Endothelial cell of umbilical vein (primary cell): ENCODE measurements around the gene TRERF1. TPM values are rescaled to one million over a fixed set of nuclear protein-coding genes. Genes with fewer than 3 reads are reported as not detected.

Source experiments
- BruUV-seq: library from RNA; stranded (reverse); fragments of 400-500 nt; replicated peaks from 2 replicates; lab custom pipeline; 2021; lab: Mats Ljungman, UMichigan
- CTCF ChIA-PET: fragments of 300-600, 350-600 bp; sonication (Branson Sonifier 250); formaldehyde crosslinking; loops from one replicate; lab custom pipeline; 2021; ENCODE audit warnings: antibody characterized with exemption, inconsistent platforms; lab: Charles Lee
- POLR2A ChIA-PET: fragments of 300-600, 350-600 bp; sonication (Branson Sonifier 250); formaldehyde crosslinking; loops from one replicate; lab custom pipeline; 2021; ENCODE audit warnings: antibody characterized with exemption, inconsistent platforms; lab: Charles Lee
- DNase-seq: peaks from one replicate; pipeline ENCODE4 v3.0.0-alpha.2; 2011; ENCODE audit warnings: low read depth, low spot score
- FAIRE-seq: peaks from 2 replicates; lab custom pipeline; 2011; peaks lifted over from hg19 to GRCh38; lab: Jason Lieb, UNC
- H2AFZ ChIP-seq: 2 replicates; pipeline ENCODE4 v1.6.0; 2012; ENCODE audit warnings: low read depth, low read length, control low read depth, inconsistent platforms
- H3K27ac ChIP-seq: 2 replicates; pipeline ENCODE4 v1.5.1; 2011; ENCODE audit warnings: low read depth, mild to moderate bottlenecking, control low read depth, low read length, moderate library complexity; ENCODE audit not compliant: insufficient read depth
- H3K27me3 ChIP-seq, 2 experiments: 2 replicates each; pipeline versions ENCODE4 v1.6.0 to v1.6.1; 2011; ENCODE audit warnings: low read length in 2 of 2, mixed read lengths in 1 of 2; ENCODE audit not compliant: control insufficient read depth in 2 of 2, insufficient read depth in 2 of 2
- H3K36me3 ChIP-seq, 2 experiments: 2 replicates in 1 of 2; 3 replicates in 1 of 2; pipeline ENCODE4 v1.5.1; 2011; ENCODE audit warnings: low read length in 2 of 2, mild to moderate bottlenecking in 1 of 2, moderate library complexity in 1 of 2; ENCODE audit not compliant: control insufficient read depth in 2 of 2, insufficient read depth in 2 of 2; ENCODE audit errors: extremely low read depth in 1 of 2
- H3K4me1 ChIP-seq: 3 replicates; pipeline ENCODE4 v1.5.1; 2011; ENCODE audit warnings: mild to moderate bottlenecking, low read length; ENCODE audit not compliant: control insufficient read depth, insufficient read depth; ENCODE audit errors: extremely low read depth
- H3K4me2 ChIP-seq: 2 replicates; pipeline ENCODE4 v1.6.1; 2011; ENCODE audit warnings: low read length, control low read depth, mixed read lengths; ENCODE audit not compliant: insufficient read depth
- H3K4me3 ChIP-seq, 3 experiments: fragments of 200-600 bp in 1 of 3; sonication (generic), shearing (Covaris generic) in 1 of 3; replicated peaks in 1 of 3; 2 replicates each; pipeline ENCODE4 v1.5.1; 2011 to 2016; ENCODE audit warnings: control low read depth in 3 of 3, low read length in 3 of 3, mild to moderate bottlenecking in 2 of 3, inconsistent platforms in 1 of 3, low read depth in 1 of 3, moderate library complexity in 1 of 3; ENCODE audit not compliant: insufficient read depth in 1 of 3
- H3K79me2 ChIP-seq: 2 replicates; pipeline ENCODE4 v1.6.0; 2012; ENCODE audit warnings: low read length, inconsistent platforms; ENCODE audit not compliant: control insufficient read depth, insufficient read depth
- H3K9ac ChIP-seq: replicated peaks from 2 replicates; pipeline ENCODE3; 2011; ENCODE audit warnings: low read length, control low read depth; ENCODE audit not compliant: insufficient read depth; ENCODE audit errors: extremely low read depth
- H3K9me1 ChIP-seq: replicated peaks from 3 replicates; pipeline ENCODE4 v1.6.0; 2011; ENCODE audit warnings: mild to moderate bottlenecking, low read length; ENCODE audit not compliant: control insufficient read depth, insufficient read depth; ENCODE audit errors: extremely low read depth
- H3K9me3 ChIP-seq: replicated peaks from 2 replicates; pipeline ENCODE4 v1.5.1; 2012; ENCODE audit warnings: low read length, inconsistent platforms; ENCODE audit not compliant: control insufficient read depth, insufficient read depth
- H4K20me1 ChIP-seq: replicated peaks from 2 replicates; pipeline ENCODE3; 2011; ENCODE audit warnings: mild to moderate bottlenecking, low read length; ENCODE audit not compliant: control insufficient read depth, insufficient read depth; ENCODE audit errors: extremely low read depth
- EZH2 ChIP-seq: IDR thresholded peaks from 2 replicates; pipeline ENCODE4 v1.6.1; 2012; ENCODE audit warnings: borderline replicate concordance, low read depth, mild to moderate bottlenecking, moderate library complexity, low read length, inconsistent platforms; ENCODE audit not compliant: severe bottlenecking
- FOS ChIP-seq: IDR thresholded peaks from 2 replicates; pipeline ENCODE4 v1.6.1; 2011; ENCODE audit warnings: mild to moderate bottlenecking, low read length, moderate library complexity, borderline replicate concordance; ENCODE audit not compliant: insufficient read depth
- GATA2 ChIP-seq: IDR thresholded peaks from 2 replicates; pipeline ENCODE4 v1.7.0; 2011; ENCODE audit warnings: low read depth, mild to moderate bottlenecking, moderate library complexity, mixed read lengths, low read length; ENCODE audit not compliant: insufficient read length, insufficient read depth
- JUN ChIP-seq: IDR thresholded peaks from 2 replicates; pipeline ENCODE4 v1.6.1; 2011; ENCODE audit warnings: borderline replicate concordance, low read depth; ENCODE audit not compliant: insufficient read length, insufficient read depth
- MYC ChIP-seq: IDR thresholded peaks from one replicate; pipeline ENCODE4 v1.6.1; 2011; ENCODE audit warnings: mild to moderate bottlenecking, low read depth, low read length
- POLR2A ChIP-seq: IDR thresholded peaks from 2 replicates; pipeline ENCODE4 v1.6.1; 2012; ENCODE audit warnings: low read depth, mild to moderate bottlenecking, control low read depth, low read length
- POLR2AphosphoS5 ChIP-seq: IDR thresholded peaks from 2 replicates; pipeline ENCODE4 v1.6.1; 2012; ENCODE audit warnings: low read depth, mild to moderate bottlenecking, control low read depth, low read length, moderate library complexity; ENCODE audit not compliant: insufficient read depth
- dilution Hi-C: fragments of 300-500 bp; cut with MboI; formaldehyde crosslinking; loops from one replicate; pipeline ENCODE4 v1.15.0; 2019; ENCODE audit warnings: low sequenced_read_pairs; ENCODE audit not compliant: extremely low pct_ligation_motif_present
- intact Hi-C: fragments of 100-400 bp; cut with micrococcal nuclease; formaldehyde crosslinking; loops from one replicate; pipeline ENCODE4 v1.10.0; 2022
- polyA plus RNA-seq, 4 experiments: library from polyadenylated mRNA; depleted of rRNA in 3 of 4; stranded (reverse) in 3 of 4; unstranded in 1 of 4; fragments of >200 nt; gene quantifications; 2 replicates each; pipeline versions ENCODE4 v1.2.1 to v1.2.3, GENCODE V29; 2011 to 2012; ENCODE audit warnings: missing spikeins in 1 of 4
- total RNA-seq: library from RNA; stranded (reverse); gene quantifications from 2 replicates; pipeline ENCODE4 v1.2.3, GENCODE V29; 2021
- TF ChIP-seq, protein P1 (sequence below): IDR thresholded peaks from 2 replicates; pipeline ENCODE4 v1.6.1; 2011; ENCODE audit not compliant: insufficient read depth, insufficient read length
- TF ChIP-seq, protein P2 (sequence below), 2 donors: IDR thresholded peaks; 1 replicate in 1 of 2; 2 replicates in 1 of 2; pipeline ENCODE4 v1.5.1; 2011; ENCODE audit warnings: low read length in 2 of 2, mild to moderate bottlenecking in 2 of 2, moderate library complexity in 2 of 2, control low read depth in 1 of 2, inconsistent platforms in 1 of 2, low read depth in 1 of 2; ENCODE audit not compliant: insufficient read depth in 1 of 2; ENCODE audit errors: extremely low read depth in 1 of 2

The TRERF1 gene
- total and polyA plus RNA-seq, 2 donors (not counting 3 experiments of a cell fraction or from before 2014, with no cell fraction given) = 0.73 to 5.5 TPM

- H3K4me2 ChIP-seq = no peak overlapping the region
- H3K4me3 ChIP-seq = no peak overlapping the region
- H3K27ac ChIP-seq = no peak overlapping the region
- no peak for DNase-seq
- no peak overlapping the region for H2AFZ ChIP-seq
- H3K36me3 ChIP-seq = no peaks in the 10 kb centered on the region
- POLR2A ChIA-PET = no interaction called here
- intact Hi-C loops (no loop called here), dilution Hi-C loops (no loop called here)
- BruUV-seq = no TSS peak
- CTCF ChIA-PET = interaction anchor here (0.8 to 1.5 kb wide), 2 partner anchors 8 to 76 kb away, joined by 3 to 5 read pairs; no protein-coding TSS in a partner anchor
- TF ChIP-seq GATA2 (no peak), JUN (no peak), MYC (no peak), POLR2AphosphoS5 (no peak), FOS (no peak), EZH2 (no peak), POLR2A (no peak)
- TF ChIP-seq, protein P1, sequence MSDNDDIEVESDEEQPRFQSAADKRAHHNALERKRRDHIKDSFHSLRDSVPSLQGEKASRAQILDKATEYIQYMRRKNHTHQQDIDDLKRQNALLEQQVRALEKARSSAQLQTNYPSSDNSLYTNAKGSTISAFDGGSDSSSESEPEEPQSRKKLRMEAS = no peak
- TF ChIP-seq, protein P2, sequence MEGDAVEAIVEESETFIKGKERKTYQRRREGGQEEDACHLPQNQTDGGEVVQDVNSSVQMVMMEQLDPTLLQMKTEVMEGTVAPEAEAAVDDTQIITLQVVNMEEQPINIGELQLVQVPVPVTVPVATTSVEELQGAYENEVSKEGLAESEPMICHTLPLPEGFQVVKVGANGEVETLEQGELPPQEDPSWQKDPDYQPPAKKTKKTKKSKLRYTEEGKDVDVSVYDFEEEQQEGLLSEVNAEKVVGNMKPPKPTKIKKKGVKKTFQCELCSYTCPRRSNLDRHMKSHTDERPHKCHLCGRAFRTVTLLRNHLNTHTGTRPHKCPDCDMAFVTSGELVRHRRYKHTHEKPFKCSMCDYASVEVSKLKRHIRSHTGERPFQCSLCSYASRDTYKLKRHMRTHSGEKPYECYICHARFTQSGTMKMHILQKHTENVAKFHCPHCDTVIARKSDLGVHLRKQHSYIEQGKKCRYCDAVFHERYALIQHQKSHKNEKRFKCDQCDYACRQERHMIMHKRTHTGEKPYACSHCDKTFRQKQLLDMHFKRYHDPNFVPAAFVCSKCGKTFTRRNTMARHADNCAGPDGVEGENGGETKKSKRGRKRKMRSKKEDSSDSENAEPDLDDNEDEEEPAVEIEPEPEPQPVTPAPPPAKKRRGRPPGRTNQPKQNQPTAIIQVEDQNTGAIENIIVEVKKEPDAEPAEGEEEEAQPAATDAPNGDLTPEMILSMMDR (IDR thresholded peaks at IDR 0.05; ENCODE audit: extremely low read depth in 1 of 2, insufficient read depth in 1 of 2, low read depth in 1 of 2, low read length in 2 of 2) = no peak
- H3K9me1 ChIP-seq = no peaks in the 10 kb centered on the region
- H3K9ac ChIP-seq = no peak overlapping the region
- H3K79me2 ChIP-seq = no peaks in the 10 kb centered on the region
- H3K9me3 ChIP-seq = no peaks in the 10 kb centered on the region
- H3K4me1 ChIP-seq = no peaks in the 10 kb centered on the region
- FAIRE-seq = no peak
- H4K20me1 ChIP-seq = no peaks in the 10 kb centered on the region
- H3K27me3 ChIP-seq = peaks cover 1 to 5% of the 10 kb centered on the region in 2 experiments
Measured at GRCh38 chr6:42471714-42472113, 20.0 kb upstream of the TRERF1 start.
